ENCODE results near the gene ATP2B3. TPM values are rescaled to one million over a fixed set of nuclear protein-coding genes. Genes with fewer than 3 reads are reported as not detected.

The ATP2B3 gene
- total and polyA plus RNA-seq, 2 donors (not counting 3 experiments of a cell fraction or from before 2014, with no cell fraction given) = 0.01 to 0.07 TPM

GRCh38 chrX:153521034-153521433 lies 3.6 kb downstream of the ATP2B3 start:
- CTCF ChIA-PET = no interaction called here
- no peaks in the 10 kb centered on the region for H3K9me3 ChIP-seq (replicated peaks; ENCODE audit: control insufficient read depth, insufficient read depth, low read length)
- FAIRE-seq = no peak
- no peak for DNase-seq (ENCODE audit: low read depth, low spot score)
- intact Hi-C loops (cut with micrococcal nuclease) = no loop called here
- H3K4me2 ChIP-seq (ENCODE audit: insufficient read depth, low read length) = no peak overlapping the region
- TF ChIP-seq MYC (IDR thresholded peaks at IDR 0.05; ENCODE audit: low read depth, low read length) = no peak
- TF ChIP-seq JUN (IDR thresholded peaks at IDR 0.05; ENCODE audit: borderline replicate concordance, insufficient read depth, insufficient read length, low read depth) = no peak
- TF ChIP-seq GATA2 (IDR thresholded peaks at IDR 0.05; ENCODE audit: insufficient read depth, insufficient read length, low read depth, low read length) = no peak
- no peak for TF ChIP-seq POLR2A (IDR thresholded peaks at IDR 0.05; ENCODE audit: low read depth, low read length)
- no peak for TF ChIP-seq CTCF (IDR thresholded peaks at IDR 0.05; ENCODE audit: extremely low read depth in 1 of 2, insufficient read depth in 1 of 2, low read depth in 1 of 2, low read length in 2 of 2)
- no peak for TF ChIP-seq FOS (IDR thresholded peaks at IDR 0.05; ENCODE audit: borderline replicate concordance, insufficient read depth, low read length)
- no peak for TF ChIP-seq POLR2AphosphoS5 (IDR thresholded peaks at IDR 0.05; ENCODE audit: insufficient read depth, low read depth, low read length)
- TF ChIP-seq EZH2 (IDR thresholded peaks at IDR 0.05; ENCODE audit: borderline replicate concordance, low read depth, low read length, severe bottlenecking) = no peak
- no peak for TF ChIP-seq MAX (IDR thresholded peaks at IDR 0.05; ENCODE audit: insufficient read depth, insufficient read length)
- no peaks in the 10 kb centered on the region for H3K4me1 ChIP-seq (ENCODE audit: control insufficient read depth, extremely low read depth, insufficient read depth, low read length)
- BruUV-seq (replicated peaks) = no TSS peak
- no peaks in the 10 kb centered on the region for H4K20me1 ChIP-seq (replicated peaks; ENCODE audit: control insufficient read depth, extremely low read depth, insufficient read depth, low read length)
- H3K9me1 ChIP-seq (replicated peaks; ENCODE audit: control insufficient read depth, extremely low read depth, insufficient read depth, low read length) = no peaks in the 10 kb centered on the region
- H3K79me2 ChIP-seq (ENCODE audit: control insufficient read depth, insufficient read depth, low read length) = no peaks in the 10 kb centered on the region
- no peak overlapping the region for H3K4me3 ChIP-seq (replicated peaks in 1 of 3; ENCODE audit: insufficient read depth in 1 of 3, low read depth in 1 of 3, low read length in 3 of 3)
- H3K9ac ChIP-seq (replicated peaks; ENCODE audit: extremely low read depth, insufficient read depth, low read length) = no peak overlapping the region
- no peak overlapping the region for H3K27ac ChIP-seq (ENCODE audit: insufficient read depth, low read depth, low read length)
- H3K36me3 ChIP-seq (ENCODE audit: control insufficient read depth in 2 of 2, extremely low read depth in 1 of 2, insufficient read depth in 2 of 2, low read length in 2 of 2) = no peaks in the 10 kb centered on the region
- peaks cover 19 to 29% of the 10 kb centered on the region in 2 experiments for H3K27me3 ChIP-seq (ENCODE audit: control insufficient read depth in 2 of 2, insufficient read depth in 2 of 2, low read length in 2 of 2)
- H2AFZ ChIP-seq (ENCODE audit: low read depth, low read length) = no peak overlapping the region
- POLR2A ChIA-PET = no interaction called here
- dilution Hi-C loops (cut with MboI; ENCODE audit: extremely low pct_ligation_motif_present, low sequenced_read_pairs) = no loop called here
